Measurements from ENCODE around the gene PKD1.
"Not testable (repeated sequence)": the region's sequence is repeated elsewhere in the genome, so short reads cannot be mapped to it uniquely, and the experiment has no call there.

Gene PKD1

DNA sequence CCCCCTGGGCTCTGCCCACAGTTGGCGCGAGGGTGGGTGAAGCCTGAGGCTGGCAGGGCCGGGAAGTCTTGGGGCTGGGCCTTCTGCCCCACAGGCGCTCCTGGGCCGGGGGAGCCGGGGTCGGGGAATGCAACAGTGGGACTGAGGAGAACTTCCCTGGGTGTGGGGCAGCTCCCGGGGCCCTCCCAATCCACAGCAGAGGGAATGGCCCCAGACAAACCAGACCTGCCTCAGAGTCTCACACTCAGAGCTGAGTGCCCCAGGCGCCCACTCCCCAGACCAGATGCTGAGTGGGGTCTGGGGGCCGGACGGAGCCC is 11.4 kb downstream of the PKD1 start:
- not testable (repeated sequence) for DNase-seq (ENCODE audit: low read depth in 2 of 2)

GRCh38 chr16:2123706-2124376 is 11.9 kb downstream of the PKD1 start:
- DNase-seq (ENCODE audit: low read depth in 2 of 2): not testable (repeated sequence)

GRCh38 chr16:2122934-2123683 is 12.6 kb downstream of the PKD1 start:
- not testable (repeated sequence) for DNase-seq (ENCODE audit: low read depth in 2 of 2)

- no peak for DNase-seq (ENCODE audit: low read depth in 2 of 2)
Observed at GRCh38 chr16:2122429-2122828, 13.3 kb downstream of the PKD1 start.

- no peak for DNase-seq (ENCODE audit: low read depth in 2 of 2)
Observed at GRCh38 chr16:2121853-2122252, 13.8 kb downstream of the PKD1 start.

GRCh38 chr16:2121325-2121724 is 14.4 kb downstream of the PKD1 start:
- DNase-seq (ENCODE audit: low read depth in 2 of 2): peak in 1 of 2 donors; percentile 11

DNA sequence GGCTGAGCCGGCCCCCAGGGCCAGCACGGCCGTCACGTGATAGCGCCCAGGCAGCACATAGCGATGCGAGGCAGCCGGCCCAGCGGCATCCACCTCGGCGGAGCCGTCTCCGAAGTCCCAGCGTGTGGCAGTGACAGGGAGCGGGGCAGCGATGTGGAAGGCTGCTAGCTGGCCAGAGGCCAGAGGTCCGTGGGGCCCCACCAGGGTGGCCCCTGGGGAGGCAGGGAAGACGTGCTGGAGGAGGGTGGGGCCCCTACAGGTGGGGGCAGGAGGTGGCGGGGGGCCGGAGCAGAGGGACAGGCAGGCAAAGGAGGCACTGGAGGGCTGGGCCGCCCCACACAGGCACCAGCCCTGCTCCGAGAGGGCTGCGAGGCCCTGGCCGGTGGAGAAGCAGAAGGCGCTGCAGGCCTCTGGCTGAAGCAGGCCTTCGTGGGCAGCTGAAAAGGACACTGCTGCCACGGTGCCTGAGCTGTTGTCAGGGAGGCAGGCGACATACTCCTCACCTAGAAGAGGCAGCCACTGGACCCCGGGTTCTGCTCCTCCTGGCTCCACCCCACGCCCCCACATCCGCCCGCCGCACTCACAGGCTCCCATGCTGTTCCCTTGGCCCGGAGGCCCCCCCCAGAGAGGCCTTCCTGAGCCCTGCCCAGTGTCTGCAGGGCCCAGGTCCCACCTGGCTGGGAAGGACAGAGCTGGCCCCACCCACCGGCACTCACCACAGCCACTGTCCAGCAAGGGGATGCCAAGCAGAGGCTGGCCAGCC is 17.6 kb downstream of the PKD1 start:
- DNase-seq (ENCODE audit: low read depth in 2 of 2): not testable (repeated sequence)

DNA sequence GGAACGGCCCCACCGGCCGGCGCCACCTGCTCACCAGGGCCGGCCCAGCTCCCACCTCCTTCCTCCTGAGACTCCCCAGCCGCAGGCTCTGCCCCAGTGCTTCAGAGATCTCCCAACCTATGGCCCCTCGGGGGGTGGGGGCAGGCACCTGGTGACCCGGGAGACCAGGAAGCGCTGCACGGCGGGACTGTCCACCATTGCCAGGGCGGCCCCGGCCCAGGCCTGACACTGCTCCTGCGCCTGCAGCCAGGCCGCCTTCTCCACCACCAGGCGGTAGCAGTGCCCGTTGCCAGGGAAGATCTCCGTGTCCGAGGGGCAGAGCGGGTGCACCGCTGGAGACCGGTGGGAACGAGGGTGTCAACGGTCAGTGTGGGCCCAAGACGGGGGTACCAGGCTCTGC is 18.4 kb downstream of the PKD1 start:
- DNase-seq (ENCODE audit: low read depth in 2 of 2): not testable (repeated sequence)

DNA sequence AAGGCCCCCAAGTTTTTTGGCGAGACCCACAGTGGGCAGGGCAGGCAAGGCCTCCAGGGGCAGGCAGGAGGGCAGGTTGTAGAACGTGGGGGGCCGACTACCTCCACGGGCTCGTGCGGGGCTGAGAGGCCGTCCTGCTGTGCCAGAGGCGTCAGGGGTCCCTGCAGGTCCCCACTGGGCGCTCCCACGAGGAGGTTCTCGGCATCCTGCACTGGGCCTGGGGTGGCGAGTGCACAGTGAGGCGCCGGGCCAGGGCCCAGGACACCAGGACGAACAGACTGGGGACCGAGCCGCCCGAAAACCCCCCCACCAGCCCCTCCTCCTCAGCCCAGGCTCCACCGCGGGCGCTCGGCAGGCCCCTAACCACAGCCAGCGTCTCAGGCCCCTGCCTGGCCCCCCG is 19.3 kb downstream of the PKD1 start:
- not testable (repeated sequence) for DNase-seq (ENCODE audit: low read depth in 2 of 2)

DNA sequence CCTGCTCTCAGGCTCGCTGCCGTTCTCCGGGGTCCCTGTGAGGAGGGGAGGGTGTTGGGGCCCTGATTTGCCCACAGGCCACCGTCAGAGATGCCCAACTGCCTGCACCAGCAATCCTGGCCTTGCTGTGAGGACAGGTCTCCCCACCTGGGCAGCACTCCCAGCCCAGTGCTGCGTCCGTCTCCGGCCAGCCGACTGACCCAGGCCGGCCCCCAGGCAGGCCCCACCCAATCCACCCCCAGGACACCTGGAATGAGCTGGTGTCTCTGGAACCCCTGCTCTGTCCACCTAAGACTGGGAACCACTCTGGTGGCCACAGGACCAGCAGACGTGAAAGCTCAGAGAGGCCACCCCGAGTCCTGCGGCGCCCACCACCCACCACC is 20.1 kb downstream of the PKD1 start:
- DNase-seq (ENCODE audit: low read depth in 2 of 2): no peak

DNA sequence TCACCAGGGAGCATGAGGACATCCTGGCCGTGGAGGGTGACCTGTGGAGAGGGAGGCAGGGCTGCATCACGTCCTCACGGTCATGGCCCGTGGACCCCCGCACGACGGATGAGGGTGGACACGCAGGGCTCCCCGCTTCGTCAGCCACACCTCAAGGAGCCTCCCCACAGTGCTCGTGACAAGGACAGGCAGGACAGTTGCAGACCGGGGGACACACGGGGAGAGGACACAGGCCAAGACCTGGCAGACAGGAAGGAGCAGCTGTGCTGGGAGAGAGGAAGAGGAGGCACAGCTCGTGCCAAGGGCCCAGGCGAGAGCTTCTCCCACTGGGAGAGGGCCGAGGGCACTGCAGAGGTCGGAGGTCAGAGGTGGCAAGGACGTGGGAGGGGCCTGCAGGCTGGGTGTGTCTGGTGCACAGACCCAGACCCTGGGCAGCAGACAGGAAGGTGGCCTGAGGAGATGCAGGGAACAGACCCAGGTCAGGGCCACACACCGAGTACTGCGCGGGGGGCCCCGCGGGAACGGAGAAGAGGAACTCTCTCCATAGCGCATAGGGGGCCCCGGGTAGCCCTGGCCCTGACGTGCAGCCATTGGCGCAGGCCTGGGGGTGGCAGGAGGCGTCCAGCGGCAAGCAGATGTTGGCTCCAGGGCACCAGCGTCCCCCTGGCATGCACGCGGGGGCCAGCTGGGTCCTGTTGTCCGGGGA is 20.7 kb downstream of the PKD1 start:
- not testable (repeated sequence) for DNase-seq (ENCODE audit: low read depth in 2 of 2)

GRCh38 chr16:2114225-2114624 is 21.5 kb downstream of the PKD1 start:
- not testable (repeated sequence) for DNase-seq (ENCODE audit: low read depth in 2 of 2)

DNA sequence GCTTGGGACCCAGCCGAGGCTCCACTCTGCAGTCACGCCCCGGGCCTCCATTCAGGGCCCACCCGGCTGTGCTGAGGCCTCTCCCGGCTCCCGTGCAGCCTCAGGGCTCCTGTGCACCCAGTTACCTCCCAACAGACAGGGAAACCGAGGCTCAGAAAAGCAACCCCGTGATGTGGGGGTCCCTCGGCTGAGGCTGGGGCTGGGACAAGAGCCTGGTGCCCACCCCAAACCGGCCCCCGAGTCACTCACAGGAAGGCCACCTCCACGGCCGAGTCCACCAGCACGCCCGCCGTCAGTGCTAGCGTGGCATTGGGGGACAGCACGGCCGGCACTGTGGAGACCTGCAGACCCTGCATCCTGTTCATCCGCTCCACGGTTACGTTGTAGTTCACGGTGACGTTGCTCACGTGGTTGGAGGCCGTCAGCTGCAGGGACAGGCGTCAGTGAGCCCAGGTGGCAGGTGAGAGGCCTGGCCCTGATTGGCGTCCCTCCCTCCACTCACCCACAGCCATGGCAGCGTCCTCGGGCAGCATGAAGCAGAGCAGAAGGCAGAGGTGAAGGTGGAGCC is 23.1 kb downstream of the PKD1 start:
- not testable (repeated sequence) for DNase-seq (ENCODE audit: low read depth in 2 of 2)

- DNase-seq (ENCODE audit: low read depth in 2 of 2): not testable (repeated sequence)
Observed at GRCh38 chr16:2111412-2112335, 24.0 kb downstream of the PKD1 start.

GRCh38 chr16:2111009-2111353 is 24.7 kb downstream of the PKD1 start:
- not testable (repeated sequence) for DNase-seq (ENCODE audit: low read depth in 2 of 2)

DNA sequence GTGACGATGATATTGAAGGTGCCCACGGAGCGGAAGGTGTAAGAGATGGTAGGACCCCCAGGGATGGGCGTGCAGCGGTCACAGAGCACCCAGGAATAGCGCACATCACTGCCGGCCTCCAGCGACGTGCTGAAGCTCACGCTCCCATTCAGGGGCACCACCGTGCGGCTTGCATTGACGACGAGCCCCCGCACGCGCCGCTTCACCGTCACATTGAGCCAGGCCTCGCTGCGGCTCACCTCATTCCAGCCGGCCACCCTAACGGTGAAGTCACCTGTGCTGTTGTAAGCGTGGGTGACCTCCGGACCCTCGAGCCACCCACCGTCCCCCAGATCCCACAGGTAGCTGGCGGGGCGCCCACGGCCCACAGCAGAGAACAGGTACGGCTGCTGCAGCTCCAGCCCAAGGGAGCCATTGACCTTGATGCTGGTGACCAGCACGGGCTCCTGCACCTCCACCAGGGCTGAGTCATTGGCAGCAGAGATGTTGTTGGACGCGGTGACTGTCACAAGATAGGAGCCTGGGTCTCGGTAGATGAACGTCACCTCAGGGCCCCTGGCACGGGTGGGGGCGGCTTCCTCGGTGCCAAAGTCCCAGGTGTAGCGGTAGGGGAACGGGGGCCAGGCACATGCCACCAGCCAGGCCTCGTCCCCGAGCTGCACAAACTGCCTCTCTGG is 25.2 kb downstream of the PKD1 start:
- DNase-seq (ENCODE audit: low read depth in 2 of 2): not testable (repeated sequence)

DNA sequence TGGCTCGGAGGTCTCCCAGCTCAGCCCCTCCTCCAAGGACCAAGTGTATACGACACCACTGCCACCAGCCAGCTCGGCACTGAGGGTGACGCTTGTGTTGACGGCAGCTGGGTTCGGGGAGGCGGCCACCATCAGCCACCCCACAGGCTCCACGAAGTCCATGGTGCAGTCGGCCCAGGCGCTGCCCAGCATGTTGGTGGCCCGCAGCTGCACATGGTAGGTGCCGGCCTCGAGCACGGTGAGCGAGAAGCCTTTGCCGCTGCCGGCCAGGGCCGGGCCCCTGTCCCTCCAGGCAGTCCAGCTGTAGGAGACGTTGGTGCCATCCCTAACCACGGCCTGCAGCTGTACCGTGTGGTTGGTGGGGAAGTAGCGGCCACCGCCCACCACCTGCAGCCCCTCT is 25.8 kb downstream of the PKD1 start:
- not testable (repeated sequence) for DNase-seq (ENCODE audit: low read depth in 2 of 2)

DNA sequence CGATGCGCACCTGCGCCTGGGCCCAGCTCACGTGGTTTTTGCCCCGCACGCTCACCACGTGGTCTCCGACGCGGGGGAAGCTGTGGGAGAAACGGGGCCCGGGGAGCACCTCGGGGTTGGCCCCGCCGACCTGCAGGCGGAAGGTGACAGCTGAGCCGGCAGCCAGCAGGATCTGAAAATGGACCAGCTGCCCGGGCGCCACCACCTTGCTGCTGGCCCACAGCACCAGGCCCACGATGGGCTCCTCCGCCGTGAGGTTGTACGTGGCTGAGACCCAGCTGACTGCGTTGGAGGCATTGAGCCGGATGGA is 26.5 kb downstream of the PKD1 start:
- not testable (repeated sequence) for DNase-seq (ENCODE audit: low read depth in 2 of 2)

GRCh38 chr16:2108446-2109270 is 27.0 kb downstream of the PKD1 start:
- DNase-seq (ENCODE audit: low read depth in 2 of 2): not testable (repeated sequence)

DNA sequence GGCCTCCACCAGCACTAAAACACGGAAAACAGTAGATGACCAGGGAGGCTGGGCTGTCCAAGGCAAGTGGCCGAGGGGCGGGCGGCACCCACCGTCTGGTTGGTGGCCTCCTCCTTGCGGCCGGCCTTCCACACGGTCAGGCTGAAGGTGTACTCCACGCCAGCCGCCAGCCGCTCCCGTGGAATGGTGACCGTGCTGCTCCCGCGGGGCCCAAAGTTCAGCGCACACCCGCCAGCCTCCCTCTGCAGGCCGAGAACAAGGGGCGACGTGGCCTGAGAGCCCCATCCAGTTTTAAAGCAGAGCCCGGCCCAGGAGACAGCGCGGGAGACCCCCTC is 27.9 kb downstream of the PKD1 start:
- not testable (repeated sequence) for DNase-seq (ENCODE audit: low read depth in 2 of 2)

Data from stimulated activated CD8-positive, alpha-beta memory T cell treated with anti-CD3 and anti-CD28 coated beads, Interleukin-15, amount 100 ng/mL, for 48 hours (primary cell).